ENCODE results near the gene HADHB.

HADHB gene

GRCh38 chr2:26244309-26245230, at the start of gene HADHB, which contains the start of gene HADHA:
HADHB (plus strand) TSS chr2:26244939; CDS start chr2:26254255, 9,316 bp downstream.
HADHA (minus strand) TSS chr2:26244632; CDS start chr2:26244596, 36 bp downstream.
- peak within 1 kb of the TSS; percentile 93 for H3K4me3 ChIP-seq (ENCODE audit: low read depth, low read length)
- peak within 1 kb of the TSS; percentile 87 for H3K9ac ChIP-seq (ENCODE audit: low read depth, low read length)
- H3K4me1 ChIP-seq (ENCODE audit: control insufficient read depth, insufficient read depth, low read length), result peaks cover 5% of the 10 kb centered on the region
- H3K27me3 ChIP-seq (ENCODE audit: control insufficient read depth, insufficient read depth, low read length), result no peaks in the 10 kb centered on the region
- H3K27ac ChIP-seq (ENCODE audit: low read depth, low read length), result peak within 1 kb of the TSS; percentile 97
- no peaks in the 10 kb centered on the region for H3K9me3 ChIP-seq (ENCODE audit: control insufficient read depth, insufficient read depth, low read length)
- H3K36me3 ChIP-seq (ENCODE audit: control insufficient read depth, insufficient read depth, low read length), result no peaks in the 10 kb centered on the region

- Histone ChIP-seq H3K9ac (ENCODE audit: low read depth, low read length) (no peak overlapping the region), H3K36me3 (ENCODE audit: control insufficient read depth, insufficient read depth, low read length) (peaks cover 93% of the 10 kb centered on the region), H3K4me1 (ENCODE audit: control insufficient read depth, insufficient read depth, low read length) (no peaks in the 10 kb centered on the region), H3K9me3 (ENCODE audit: control insufficient read depth, insufficient read depth, low read length) (no peaks in the 10 kb centered on the region), H3K27ac (ENCODE audit: low read depth, low read length) (no peak overlapping the region), H3K4me3 (ENCODE audit: low read depth, low read length) (no peak overlapping the region), H3K27me3 (ENCODE audit: control insufficient read depth, insufficient read depth, low read length) (no peaks in the 10 kb centered on the region)
These were observed 49.4 kb upstream of the HADHB start for GRCh38 chr2:26195040-26195984.

GRCh38 chr2:26196683-26197418, 47.9 kb upstream of the HADHB start:
- H3K36me3 ChIP-seq (ENCODE audit: control insufficient read depth, insufficient read depth, low read length), result peaks cover 89% of the 10 kb centered on the region
- H3K27ac ChIP-seq (ENCODE audit: low read depth, low read length), result no peak overlapping the region
- H3K9ac ChIP-seq (ENCODE audit: low read depth, low read length), result no peak overlapping the region
- H3K9me3 ChIP-seq (ENCODE audit: control insufficient read depth, insufficient read depth, low read length), result no peaks in the 10 kb centered on the region
- no peak overlapping the region for H3K4me3 ChIP-seq (ENCODE audit: low read depth, low read length)
- H3K27me3 ChIP-seq (ENCODE audit: control insufficient read depth, insufficient read depth, low read length), result no peaks in the 10 kb centered on the region
- H3K4me1 ChIP-seq (ENCODE audit: control insufficient read depth, insufficient read depth, low read length), result no peaks in the 10 kb centered on the region

GRCh38 chr2:26197516-26197915, 47.2 kb upstream of the HADHB start:
- Histone ChIP-seq H3K27ac (ENCODE audit: low read depth, low read length) (no peak overlapping the region), H3K4me3 (ENCODE audit: low read depth, low read length) (no peak overlapping the region), H3K4me1 (ENCODE audit: control insufficient read depth, insufficient read depth, low read length) (no peaks in the 10 kb centered on the region), H3K9ac (ENCODE audit: low read depth, low read length) (no peak overlapping the region), H3K27me3 (ENCODE audit: control insufficient read depth, insufficient read depth, low read length) (no peaks in the 10 kb centered on the region), H3K9me3 (ENCODE audit: control insufficient read depth, insufficient read depth, low read length) (no peaks in the 10 kb centered on the region), H3K36me3 (ENCODE audit: control insufficient read depth, insufficient read depth, low read length) (peaks cover 91% of the 10 kb centered on the region)

GRCh38 chr2:26202981-26203490, 41.7 kb upstream of the HADHB start:
- no peak overlapping the region for H3K9ac ChIP-seq (ENCODE audit: low read depth, low read length)
- H3K36me3 ChIP-seq (ENCODE audit: control insufficient read depth, insufficient read depth, low read length), result peaks cover 59% of the 10 kb centered on the region
- H3K4me1 ChIP-seq (ENCODE audit: control insufficient read depth, insufficient read depth, low read length), result peaks cover 7% of the 10 kb centered on the region; the same call in 1 of the 2 replicates
- H3K27me3 ChIP-seq (ENCODE audit: control insufficient read depth, insufficient read depth, low read length), result no peaks in the 10 kb centered on the region
- no peak overlapping the region for H3K4me3 ChIP-seq (ENCODE audit: low read depth, low read length)
- peak overlapping the region; percentile 36 for H3K27ac ChIP-seq (ENCODE audit: low read depth, low read length)
- no peaks in the 10 kb centered on the region for H3K9me3 ChIP-seq (ENCODE audit: control insufficient read depth, insufficient read depth, low read length)

- Histone ChIP-seq H3K4me3 (ENCODE audit: low read depth, low read length) (no peak overlapping the region), H3K27ac (ENCODE audit: low read depth, low read length) (peak overlapping the region; percentile 8), H3K27me3 (ENCODE audit: control insufficient read depth, insufficient read depth, low read length) (no peaks in the 10 kb centered on the region), H3K4me1 (ENCODE audit: control insufficient read depth, insufficient read depth, low read length) (peaks cover 7% of the 10 kb centered on the region; the same call in 1 of the 2 replicates), H3K9me3 (ENCODE audit: control insufficient read depth, insufficient read depth, low read length) (no peaks in the 10 kb centered on the region), H3K9ac (ENCODE audit: low read depth, low read length) (no peak overlapping the region), H3K36me3 (ENCODE audit: control insufficient read depth, insufficient read depth, low read length) (peaks cover 57% of the 10 kb centered on the region)
These were observed 40.8 kb upstream of the HADHB start for GRCh38 chr2:26203906-26204305.

GRCh38 chr2:26212011-26212410, 32.7 kb upstream of the HADHB start:
- Histone ChIP-seq H3K4me1 (ENCODE audit: control insufficient read depth, insufficient read depth, low read length) (no peaks in the 10 kb centered on the region), H3K36me3 (ENCODE audit: control insufficient read depth, insufficient read depth, low read length) (peaks cover 80% of the 10 kb centered on the region), H3K27ac (ENCODE audit: low read depth, low read length) (no peak overlapping the region), H3K9ac (ENCODE audit: low read depth, low read length) (no peak overlapping the region), H3K4me3 (ENCODE audit: low read depth, low read length) (no peak overlapping the region), H3K27me3 (ENCODE audit: control insufficient read depth, insufficient read depth, low read length) (no peaks in the 10 kb centered on the region), H3K9me3 (ENCODE audit: control insufficient read depth, insufficient read depth, low read length) (no peaks in the 10 kb centered on the region)

- H3K9ac ChIP-seq (ENCODE audit: low read depth, low read length), result no peak overlapping the region
- no peak overlapping the region for H3K4me3 ChIP-seq (ENCODE audit: low read depth, low read length)
- no peak overlapping the region for H3K27ac ChIP-seq (ENCODE audit: low read depth, low read length)
- H3K9me3 ChIP-seq (ENCODE audit: control insufficient read depth, insufficient read depth, low read length), result no peaks in the 10 kb centered on the region
- H3K27me3 ChIP-seq (ENCODE audit: control insufficient read depth, insufficient read depth, low read length), result no peaks in the 10 kb centered on the region
- no peaks in the 10 kb centered on the region for H3K4me1 ChIP-seq (ENCODE audit: control insufficient read depth, insufficient read depth, low read length)
- peaks cover 68% of the 10 kb centered on the region for H3K36me3 ChIP-seq (ENCODE audit: control insufficient read depth, insufficient read depth, low read length)
These were observed 30.0 kb upstream of the HADHB start for GRCh38 chr2:26214759-26215158.

GRCh38 chr2:26215833-26216232, 28.9 kb upstream of the HADHB start:
- H3K9ac ChIP-seq (ENCODE audit: low read depth, low read length), result no peak overlapping the region
- H3K27ac ChIP-seq (ENCODE audit: low read depth, low read length), result no peak overlapping the region
- H3K4me1 ChIP-seq (ENCODE audit: control insufficient read depth, insufficient read depth, low read length), result no peaks in the 10 kb centered on the region
- peaks cover 59% of the 10 kb centered on the region for H3K36me3 ChIP-seq (ENCODE audit: control insufficient read depth, insufficient read depth, low read length)
- no peaks in the 10 kb centered on the region for H3K9me3 ChIP-seq (ENCODE audit: control insufficient read depth, insufficient read depth, low read length)
- H3K27me3 ChIP-seq (ENCODE audit: control insufficient read depth, insufficient read depth, low read length), result no peaks in the 10 kb centered on the region
- no peak overlapping the region for H3K4me3 ChIP-seq (ENCODE audit: low read depth, low read length)

- Histone ChIP-seq H3K9me3 (ENCODE audit: control insufficient read depth, insufficient read depth, low read length) (no peaks in the 10 kb centered on the region), H3K27ac (ENCODE audit: low read depth, low read length) (no peak overlapping the region), H3K4me1 (ENCODE audit: control insufficient read depth, insufficient read depth, low read length) (no peaks in the 10 kb centered on the region), H3K27me3 (ENCODE audit: control insufficient read depth, insufficient read depth, low read length) (no peaks in the 10 kb centered on the region), H3K9ac (ENCODE audit: low read depth, low read length) (no peak overlapping the region), H3K4me3 (ENCODE audit: low read depth, low read length) (no peak overlapping the region), H3K36me3 (ENCODE audit: control insufficient read depth, insufficient read depth, low read length) (peaks cover 51% of the 10 kb centered on the region)
These were observed 28.2 kb upstream of the HADHB start for GRCh38 chr2:26216587-26216986.

All from HUES48 (cell line).